KMS-11 (cell line): ENCODE results near the gene POLA1.

Source experiments
- H2AFZ ChIP-seq: fragments of 200-600 bp; sonication (generic); 2 replicates; pipeline ENCODE4 v1.6.1; 2016; ENCODE audit warnings: antibody characterized with exemption, mixed run types, low read depth
- H3K27ac ChIP-seq: fragments of 200-600 bp; sonication (generic); 2 replicates; pipeline ENCODE4 v1.6.1; 2016; ENCODE audit warnings: mild to moderate bottlenecking, mixed run types
- H3K27me3 ChIP-seq: fragments of 200-600 bp; sonication (generic); 2 replicates; pipeline ENCODE4 v1.6.1; 2017; ENCODE audit warnings: mild to moderate bottlenecking, low read depth, mixed run types, moderate library complexity; ENCODE audit not compliant: insufficient read depth
- H3K36me3 ChIP-seq: fragments of 200-600 bp; sonication (generic); 2 replicates; pipeline ENCODE4 v1.6.1; 2017; ENCODE audit warnings: mild to moderate bottlenecking, mixed run types; ENCODE audit not compliant: insufficient read depth
- H3K4me1 ChIP-seq: fragments of 200-600 bp; sonication (generic); 2 replicates; pipeline ENCODE4 v1.6.1; 2016; ENCODE audit warnings: mild to moderate bottlenecking, low read depth, mixed run types; ENCODE audit not compliant: poor library complexity, severe bottlenecking
- H3K4me2 ChIP-seq: fragments of 200-600 bp; sonication (generic); 2 replicates; pipeline ENCODE4 v1.7.0; 2016; ENCODE audit warnings: mild to moderate bottlenecking, mixed run types
- H3K4me3 ChIP-seq: fragments of 200-600 bp; sonication (generic); IDR thresholded peaks from 2 replicates; pipeline ENCODE4 v1.6.1; 2017; ENCODE audit warnings: low read depth, low read length, mixed read lengths; ENCODE audit not compliant: insufficient read depth
- H3K79me2 ChIP-seq: fragments of 200-600 bp; sonication (generic); 2 replicates; pipeline ENCODE4 v1.6.1; 2016; ENCODE audit warnings: low read depth, mixed run types; ENCODE audit not compliant: insufficient read depth
- H3K9ac ChIP-seq: fragments of 200-600 bp; sonication (generic); 2 replicates; pipeline ENCODE4 v1.6.1; 2016; ENCODE audit warnings: mild to moderate bottlenecking, mixed run types
- H4K20me1 ChIP-seq: fragments of 200-600 bp; sonication (generic); 2 replicates; pipeline ENCODE4 v1.6.1; 2016; ENCODE audit warnings: mild to moderate bottlenecking, mixed run types; ENCODE audit not compliant: insufficient read depth
- TF ChIP-seq, protein P1 (sequence below): fragments of 200-600 bp; sonication (generic); conservative IDR thresholded peaks from 2 replicates; pipeline ENCODE4 v1.6.1; 2017; ENCODE audit warnings: low read depth, mild to moderate bottlenecking, antibody characterized with exemption, low read length, moderate library complexity, mixed read lengths

The POLA1 gene

DNA sequence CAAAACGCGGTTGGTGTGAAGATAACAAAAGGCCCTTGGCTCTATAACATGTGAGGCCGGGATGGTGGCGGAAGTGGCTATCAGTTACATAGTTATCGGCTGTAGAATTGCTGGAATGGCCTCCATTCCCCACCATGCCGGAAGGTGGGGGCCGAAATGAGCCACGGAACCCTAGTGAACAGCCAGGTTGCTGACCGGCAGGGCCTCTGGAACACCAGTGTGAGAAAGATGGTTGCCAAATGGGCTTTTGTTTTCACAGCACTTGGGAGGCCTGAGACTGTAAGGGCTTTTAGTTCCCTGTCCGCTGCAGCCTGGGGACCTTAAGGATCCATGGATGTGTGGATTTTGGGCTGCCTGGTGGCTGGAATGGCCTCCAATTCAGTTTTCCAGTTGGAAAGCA is 345.3 kb downstream of the POLA1 start:
- H3K27ac ChIP-seq = no peak overlapping the region

DNA sequence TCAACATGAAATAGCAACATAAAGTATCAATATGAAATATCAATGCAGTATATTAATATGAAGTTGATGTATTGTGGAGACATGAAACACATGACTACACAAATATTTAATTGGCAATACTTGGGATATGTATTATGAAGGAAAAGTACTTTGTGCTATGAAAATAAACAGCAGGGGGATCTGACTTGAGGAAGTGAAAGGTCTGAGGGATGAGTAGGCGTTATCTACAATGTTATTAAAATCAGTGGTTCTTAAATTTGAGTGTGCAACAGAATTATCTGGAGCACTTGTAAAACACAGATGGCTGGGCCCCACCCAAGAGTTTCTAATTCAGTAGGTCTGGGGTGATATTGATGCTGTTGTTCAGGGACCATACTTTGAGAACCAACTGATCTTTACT is 349.5 kb downstream of the POLA1 start:
- Histone ChIP-seq H3K79me2 (no peaks in the 10 kb centered on the region), H2AFZ (no peak overlapping the region), H3K4me3 (no peak overlapping the region), H3K27ac (no peak overlapping the region), H3K36me3 (no peaks in the 10 kb centered on the region), H3K27me3 (no peaks in the 10 kb centered on the region), H4K20me1 (no peaks in the 10 kb centered on the region), H3K4me2 (no peak overlapping the region), H3K4me1 (no peaks in the 10 kb centered on the region), H3K9ac (no peak overlapping the region)
- TF ChIP-seq, protein P1, sequence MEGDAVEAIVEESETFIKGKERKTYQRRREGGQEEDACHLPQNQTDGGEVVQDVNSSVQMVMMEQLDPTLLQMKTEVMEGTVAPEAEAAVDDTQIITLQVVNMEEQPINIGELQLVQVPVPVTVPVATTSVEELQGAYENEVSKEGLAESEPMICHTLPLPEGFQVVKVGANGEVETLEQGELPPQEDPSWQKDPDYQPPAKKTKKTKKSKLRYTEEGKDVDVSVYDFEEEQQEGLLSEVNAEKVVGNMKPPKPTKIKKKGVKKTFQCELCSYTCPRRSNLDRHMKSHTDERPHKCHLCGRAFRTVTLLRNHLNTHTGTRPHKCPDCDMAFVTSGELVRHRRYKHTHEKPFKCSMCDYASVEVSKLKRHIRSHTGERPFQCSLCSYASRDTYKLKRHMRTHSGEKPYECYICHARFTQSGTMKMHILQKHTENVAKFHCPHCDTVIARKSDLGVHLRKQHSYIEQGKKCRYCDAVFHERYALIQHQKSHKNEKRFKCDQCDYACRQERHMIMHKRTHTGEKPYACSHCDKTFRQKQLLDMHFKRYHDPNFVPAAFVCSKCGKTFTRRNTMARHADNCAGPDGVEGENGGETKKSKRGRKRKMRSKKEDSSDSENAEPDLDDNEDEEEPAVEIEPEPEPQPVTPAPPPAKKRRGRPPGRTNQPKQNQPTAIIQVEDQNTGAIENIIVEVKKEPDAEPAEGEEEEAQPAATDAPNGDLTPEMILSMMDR = no peak

More for the DNA sequence above, 345.3 kb downstream of the POLA1 start:
- no peaks in the 10 kb centered on the region for H3K79me2 ChIP-seq
- no peak overlapping the region for H3K4me3 ChIP-seq
- H3K36me3 ChIP-seq = no peaks in the 10 kb centered on the region
- H2AFZ ChIP-seq = no peak overlapping the region
- H3K27me3 ChIP-seq = no peaks in the 10 kb centered on the region
- TF ChIP-seq, protein P1 = no peak
- no peak overlapping the region for H3K9ac ChIP-seq
- H3K4me2 ChIP-seq = no peak overlapping the region
- H4K20me1 ChIP-seq = no peaks in the 10 kb centered on the region
- H3K4me1 ChIP-seq = no peaks in the 10 kb centered on the region
